Activated T-helper 1 cell treated with Interleukin-2 at 50 U/mL for 16 hours (primary cell): ENCODE measurements around the gene EIF4EBP2.

ENCODE experiments used
- DNase-seq: peaks from one replicate; pipeline ENCODE4 v3.0.0-alpha.2; 2020; ENCODE audit warnings: low read depth

Gene EIF4EBP2

GRCh38 chr10:70432561-70433263 lies 28.8 kb downstream of the EIF4EBP2 start:
- no peak for DNase-seq

GRCh38 chr10:70433581-70434280 lies 29.8 kb downstream of the EIF4EBP2 start:
- no peak for DNase-seq

GRCh38 chr10:70435241-70436085 lies 31.5 kb downstream of the EIF4EBP2 start:
- DNase-seq = no peak

- no peak for DNase-seq
These were observed 33.8 kb downstream of the EIF4EBP2 start for GRCh38 chr10:70437721-70438120.

- no peak for DNase-seq
These were observed 36.6 kb downstream of the EIF4EBP2 start for GRCh38 chr10:70440296-70441160.

- no peak for DNase-seq
These were observed 37.4 kb downstream of the EIF4EBP2 start, which contains the start of gene NODAL for GRCh38 chr10:70441161-70441894. Gene NODAL (minus strand): TSS chr10:70441681. CDS start chr10:70441667, 14 bp downstream.

- no peak for DNase-seq
These were observed 38.0 kb downstream of the EIF4EBP2 start for GRCh38 chr10:70441895-70442309.

GRCh38 chr10:70442332-70442988 lies 38.5 kb downstream of the EIF4EBP2 start:
- no peak for DNase-seq

- DNase-seq = no peak
These were observed 40.8 kb downstream of the EIF4EBP2 start for GRCh38 chr10:70444744-70445143.

GRCh38 chr10:70445718-70446657 lies 42.0 kb downstream of the EIF4EBP2 start:
- no peak for DNase-seq

- DNase-seq = no peak
These were observed 44.3 kb downstream of the EIF4EBP2 start for GRCh38 chr10:70448236-70448635.

GRCh38 chr10:70455213-70455630 lies 51.3 kb downstream of the EIF4EBP2 start:
- no peak for DNase-seq

- DNase-seq = no peak
These were observed 52.2 kb downstream of the EIF4EBP2 start for GRCh38 chr10:70456164-70456563.

GRCh38 chr10:70457759-70458305 lies 53.9 kb downstream of the EIF4EBP2 start:
- no peak for DNase-seq

GRCh38 chr10:70458329-70459060 lies 54.5 kb downstream of the EIF4EBP2 start:
- DNase-seq = no peak

GRCh38 chr10:70459061-70459773 lies 55.3 kb downstream of the EIF4EBP2 start:
- no peak for DNase-seq

- DNase-seq = no peak
These were observed 56.0 kb downstream of the EIF4EBP2 start for GRCh38 chr10:70459774-70460490.
